Measurements from ENCODE around the gene FAM216B.

DNA sequence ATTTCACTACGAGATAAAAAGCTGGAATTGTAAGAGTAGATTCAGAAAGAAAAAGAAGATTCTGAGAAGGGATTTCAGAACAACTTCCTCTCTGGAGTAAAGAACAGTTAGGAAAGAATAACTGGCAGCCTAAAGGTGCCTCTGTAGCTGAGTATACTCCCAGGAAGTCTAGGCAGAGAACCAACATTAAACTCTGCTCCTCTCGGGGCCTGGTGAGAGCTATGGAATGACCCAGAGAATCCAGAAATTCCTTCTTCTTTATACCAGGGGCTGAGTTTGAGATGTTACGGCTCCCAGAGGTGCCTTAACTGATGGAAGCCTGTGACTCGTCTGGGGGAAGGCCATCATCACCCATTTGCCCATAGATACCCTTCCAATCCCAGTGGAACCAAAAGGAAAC is 39.1 kb downstream of the FAM216B start:
- TF ChIP-seq, protein P1, sequence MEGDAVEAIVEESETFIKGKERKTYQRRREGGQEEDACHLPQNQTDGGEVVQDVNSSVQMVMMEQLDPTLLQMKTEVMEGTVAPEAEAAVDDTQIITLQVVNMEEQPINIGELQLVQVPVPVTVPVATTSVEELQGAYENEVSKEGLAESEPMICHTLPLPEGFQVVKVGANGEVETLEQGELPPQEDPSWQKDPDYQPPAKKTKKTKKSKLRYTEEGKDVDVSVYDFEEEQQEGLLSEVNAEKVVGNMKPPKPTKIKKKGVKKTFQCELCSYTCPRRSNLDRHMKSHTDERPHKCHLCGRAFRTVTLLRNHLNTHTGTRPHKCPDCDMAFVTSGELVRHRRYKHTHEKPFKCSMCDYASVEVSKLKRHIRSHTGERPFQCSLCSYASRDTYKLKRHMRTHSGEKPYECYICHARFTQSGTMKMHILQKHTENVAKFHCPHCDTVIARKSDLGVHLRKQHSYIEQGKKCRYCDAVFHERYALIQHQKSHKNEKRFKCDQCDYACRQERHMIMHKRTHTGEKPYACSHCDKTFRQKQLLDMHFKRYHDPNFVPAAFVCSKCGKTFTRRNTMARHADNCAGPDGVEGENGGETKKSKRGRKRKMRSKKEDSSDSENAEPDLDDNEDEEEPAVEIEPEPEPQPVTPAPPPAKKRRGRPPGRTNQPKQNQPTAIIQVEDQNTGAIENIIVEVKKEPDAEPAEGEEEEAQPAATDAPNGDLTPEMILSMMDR (conservative IDR thresholded peaks at IDR 0.05; ENCODE audit: low read depth, low read length), result no peak
- no peak for TF ChIP-seq EZH2 (IDR thresholded peaks at IDR 0.05; ENCODE audit: borderline replicate concordance, low read depth, low read length, poor library complexity, severe bottlenecking)
